SU-DHL-6 (cell line): ENCODE results near the gene APOBEC2.

Experiments used
- H2AFZ ChIP-seq: fragments of 200-600 bp; sonication (generic); 2 replicates; pipeline ENCODE4 v1.6.1; 2014; ENCODE audit warnings: low read depth, mild to moderate bottlenecking, moderate library complexity, mixed read lengths, antibody characterized with exemption, low read length; ENCODE audit not compliant: severe bottlenecking
- H3F3A ChIP-seq: fragments of 200-600 bp; shearing (Covaris generic); 2 replicates; pipeline ENCODE4 v1.6.0; 2016; ENCODE audit warnings: antibody characterized with exemption, mild to moderate bottlenecking; ENCODE audit not compliant: insufficient read depth
- H3K27ac ChIP-seq: fragments of 200-600 bp; sonication (generic); 2 replicates; pipeline ENCODE4 v1.5.1; 2016; ENCODE audit warnings: low read depth, mild to moderate bottlenecking, low read length, moderate library complexity, mixed read lengths
- H3K27me3 ChIP-seq: fragments of 200-600 bp; sonication (generic), shearing (Covaris generic); 2 replicates; pipeline ENCODE4 v1.6.0; 2014; ENCODE audit warnings: mild to moderate bottlenecking, low read length
- H3K36me3 ChIP-seq: fragments of 200-600 bp; sonication (generic); 2 replicates; pipeline ENCODE4 v1.6.1; 2014; ENCODE audit warnings: mild to moderate bottlenecking, low read length, mixed read lengths
- H3K4me2 ChIP-seq: fragments of 300-600, 200-600 bp; shearing (Covaris generic), sonication (generic); 2 replicates; pipeline ENCODE4 v1.6.0; 2014; ENCODE audit warnings: low read length, low read depth, mild to moderate bottlenecking; ENCODE audit not compliant: poor library complexity, severe bottlenecking
- H3K4me3 ChIP-seq: fragments of 200-600 bp; sonication (generic); 2 replicates; pipeline ENCODE4 v1.5.1; 2014; ENCODE audit warnings: antibody characterized with exemption, low read length, mild to moderate bottlenecking, mixed read lengths; ENCODE audit not compliant: insufficient read depth, poor library complexity, severe bottlenecking
- H3K79me2 ChIP-seq: fragments of 200-600 bp; sonication (generic); 2 replicates; pipeline ENCODE4 v1.6.1; 2014; ENCODE audit warnings: mild to moderate bottlenecking, low read length, moderate library complexity; ENCODE audit not compliant: insufficient read depth
- H3K9ac ChIP-seq: fragments of 200-600 bp; sonication (generic); 2 replicates; pipeline ENCODE4 v1.7.0; 2014; ENCODE audit warnings: mild to moderate bottlenecking, low read length
- H3K9me2 ChIP-seq: fragments of 200-600 bp; sonication (generic); replicated peaks from 2 replicates; pipeline ENCODE4 v1.6.1; 2014; ENCODE audit warnings: low read length; ENCODE audit not compliant: insufficient read depth
- H3K9me3 ChIP-seq: fragments of 200-600 bp; sonication (generic); 2 replicates; pipeline ENCODE4 v1.6.1; 2014; ENCODE audit warnings: low read length, mixed read lengths; ENCODE audit not compliant: insufficient read depth
- H4K20me1 ChIP-seq: fragments of 200-600 bp; sonication (generic); 2 replicates; pipeline ENCODE4 v1.6.1; 2014; ENCODE audit warnings: low read depth, mild to moderate bottlenecking, antibody characterized with exemption, low read length, moderate library complexity, mixed read lengths
- CTCF ChIP-seq: fragments of 200-600 bp; sonication (generic); IDR thresholded peaks from one replicate; pipeline ENCODE4 v1.5.1; 2017; ENCODE audit warnings: antibody characterized with exemption, mild to moderate bottlenecking, low read length, moderate library complexity; ENCODE audit not compliant: insufficient read depth, poor library complexity, severe bottlenecking
- EZH2phosphoT487 ChIP-seq: fragments of 200-600 bp; sonication (generic), shearing (Covaris generic); conservative IDR thresholded peaks from 2 replicates; pipeline ENCODE4 v1.6.1; 2018; ENCODE audit warnings: mild to moderate bottlenecking, antibody characterized with exemption, low read length, moderate library complexity, mixed read lengths

Gene APOBEC2

GRCh38 chr6:41100871-41101287, 47.9 kb downstream of the APOBEC2 start:
- no peaks in the 10 kb centered on the region for H4K20me1 ChIP-seq
- H3K27ac ChIP-seq = no peak overlapping the region
- 0 out of 2 replicates have a peak, but pooled peaks cover 3% of the 10 kb centered on the region for H3F3A ChIP-seq
- H3K79me2 ChIP-seq = no peaks in the 10 kb centered on the region
- H3K4me2 ChIP-seq = no peak overlapping the region
- no peak overlapping the region for H2AFZ ChIP-seq
- H3K9ac ChIP-seq = no peak overlapping the region
- H3K9me2 ChIP-seq = no peaks in the 10 kb centered on the region
- no peak overlapping the region for H3K4me3 ChIP-seq
- TF ChIP-seq EZH2phosphoT487 (no peak), CTCF (no peak)
- no peaks in the 10 kb centered on the region for H3K27me3 ChIP-seq
- H3K9me3 ChIP-seq = no peaks in the 10 kb centered on the region
- H3K36me3 ChIP-seq = peaks cover 39% of the 10 kb centered on the region

- Histone ChIP-seq H3K27ac (no peak overlapping the region), H3F3A (0 out of 2 replicates have a peak, but pooled peaks cover 3% of the 10 kb centered on the region), H3K4me2 (no peak overlapping the region), H3K79me2 (no peaks in the 10 kb centered on the region), H3K36me3 (peaks cover 9% of the 10 kb centered on the region), H3K9ac (no peak overlapping the region), H4K20me1 (no peaks in the 10 kb centered on the region), H3K27me3 (no peaks in the 10 kb centered on the region), H3K4me3 (no peak overlapping the region), H2AFZ (no peak overlapping the region), H3K9me3 (no peaks in the 10 kb centered on the region), H3K9me2 (no peaks in the 10 kb centered on the region)
- TF ChIP-seq EZH2phosphoT487 (no peak), CTCF (no peak)
These were observed 50.8 kb downstream of the APOBEC2 start for GRCh38 chr6:41103847-41104246.

- Histone ChIP-seq H4K20me1 (no peaks in the 10 kb centered on the region), H3F3A (no peaks in the 10 kb centered on the region), H3K27ac (no peak overlapping the region)
These were observed 58.0 kb downstream of the APOBEC2 start for GRCh38 chr6:41111017-41111416.

More at GRCh38 chr6:41111017-41111416, 58.0 kb downstream of the APOBEC2 start:
- no peaks in the 10 kb centered on the region for H3K36me3 ChIP-seq
- no peak overlapping the region for H3K4me3 ChIP-seq
- no peak overlapping the region for H2AFZ ChIP-seq
- no peaks in the 10 kb centered on the region for H3K9me2 ChIP-seq
- no peaks in the 10 kb centered on the region for H3K9me3 ChIP-seq
- no peak for TF ChIP-seq EZH2phosphoT487
- TF ChIP-seq CTCF = no peak
- no peaks in the 10 kb centered on the region for H3K27me3 ChIP-seq
- no peaks in the 10 kb centered on the region for H3K79me2 ChIP-seq
- no peak overlapping the region for H3K4me2 ChIP-seq
- no peak overlapping the region for H3K9ac ChIP-seq
